ENCODE results near the gene TTLL11.

GRCh38 chr9:121808781-121809180, 284.3 kb downstream of the TTLL11 start:
- no peak for TF ChIP-seq POLR2A (IDR thresholded peaks at IDR 0.05; ENCODE audit: low read length)
- TF ChIP-seq GATA1 (IDR thresholded peaks at IDR 0.05; ENCODE audit: low read depth, low read length), result no peak
